Muscle of back (tissue), 11 donors: ENCODE results near the gene UROD. TPM values are rescaled to one million over a fixed set of nuclear protein-coding genes. Genes with fewer than 3 reads are reported as not detected.

Source experiments
- DNase-seq, 3 donors: peaks; one replicate each; pipeline versions ENCODE4 v3.0.0 to v3.0.0-alpha.2; 2013
- polyA plus RNA-seq, 10 donors: library from polyadenylated mRNA; unstranded; fragments of 120-200 nt; gene quantifications; one replicate each; pipeline ENCODE4 v1.2.1, GENCODE V29; 2013; ENCODE audit not compliant: insufficient read length in 10 of 10

Gene UROD
- polyA plus RNA-seq, 10 donors: 72.2 to 93.4 (median 78.5) TPM

GRCh38 chr1:45005761-45006160, 6.3 kb upstream of the UROD start:
- DNase-seq: no peak

GRCh38 chr1:45007311-45007710, 4.7 kb upstream of the UROD start:
- DNase-seq: no peak

GRCh38 chr1:45008076-45008475, 4.0 kb upstream of the UROD start:
- DNase-seq: no peak

GRCh38 chr1:45008516-45008915, 3.5 kb upstream of the UROD start:
- DNase-seq: no peak

GRCh38 chr1:45009296-45009865, 2.7 kb upstream of the UROD start:
- no peak for DNase-seq

GRCh38 chr1:45009956-45010854, 1.8 kb upstream of the UROD start:
- peak in 1 of 3 donors; percentile 39 for DNase-seq

- DNase-seq: peak; percentile 77 to 95 (median 88)
Observed at GRCh38 chr1:45010855-45011811, 921 bp upstream of the UROD start, which contains the start of gene HECTD3. Gene HECTD3 (minus strand): TSS chr1:45011324. CDS start chr1:45011257, 67 bp downstream.

- DNase-seq: peak; percentile 51 to 84 (median 65)
Observed at GRCh38 chr1:45012639-45013278, 705 bp downstream of the UROD start.

GRCh38 chr1:45013551-45014209, 1.6 kb downstream of the UROD start:
- DNase-seq: no peak

GRCh38 chr1:45014321-45015028, 2.4 kb downstream of the UROD start:
- peak; percentile 70 to 91 (median 85) for DNase-seq

- DNase-seq: no peak
Observed at GRCh38 chr1:45015683-45016082, 3.6 kb downstream of the UROD start.

- no peak for DNase-seq
Observed at GRCh38 chr1:45016090-45016697, 4.1 kb downstream of the UROD start.

GRCh38 chr1:45016767-45017166, 4.7 kb downstream of the UROD start:
- DNase-seq: no peak

GRCh38 chr1:45018599-45019230, 6.7 kb downstream of the UROD start:
- peak in 1 of 3 donors; percentile 29 for DNase-seq

GRCh38 chr1:45023663-45024062, 11.6 kb downstream of the UROD start:
- DNase-seq: no peak

GRCh38 chr1:45026446-45026845, 14.4 kb downstream of the UROD start:
- DNase-seq: no peak

GRCh38 chr1:45032837-45033236, 20.8 kb downstream of the UROD start:
- DNase-seq: no peak

- DNase-seq: no peak
Observed at GRCh38 chr1:45033356-45033755, 21.3 kb downstream of the UROD start.

- no peak for DNase-seq
Observed at GRCh38 chr1:45035631-45036301, 23.7 kb downstream of the UROD start.
